Liver (tissue), 9 donors: Measurements from ENCODE around the gene ISCU. TPM values are rescaled to one million over a fixed set of nuclear protein-coding genes. Genes with fewer than 3 reads are reported as not detected.

ENCODE experiments used
- DNase-seq: peaks from one replicate; pipeline ENCODE4 v3.0.0-alpha.2; 2017; ENCODE audit warnings: low spot score
- H3K27ac ChIP-seq, 2 donors: one replicate each; pipeline ENCODE4 v1.7.0; 2013; ENCODE audit warnings: inconsistent platforms in 2 of 2, low read length in 2 of 2, control low read depth in 1 of 2, low read depth in 1 of 2, mild to moderate bottlenecking in 1 of 2
- H3K27me3 ChIP-seq, 4 donors: one replicate each; pipeline versions ENCODE4 v1.6.1 to v1.7.0; 2013; ENCODE audit warnings: low read length in 3 of 4, inconsistent platforms in 1 of 4, mild to moderate bottlenecking in 1 of 4, moderate library complexity in 1 of 4; ENCODE audit not compliant: control insufficient read depth in 4 of 4, insufficient read depth in 4 of 4
- H3K36me3 ChIP-seq, 4 donors: one replicate each; pipeline versions ENCODE4 v1.6.1 to v1.7.0; 2013; ENCODE audit warnings: low read length in 3 of 4, mild to moderate bottlenecking in 3 of 4, low read depth in 1 of 4, moderate library complexity in 1 of 4; ENCODE audit not compliant: control insufficient read depth in 4 of 4, insufficient read depth in 3 of 4
- H3K4me1 ChIP-seq, 4 donors: one replicate each; pipeline versions ENCODE4 v1.6.1 to v1.7.0; 2013; ENCODE audit warnings: low read length in 3 of 4, mild to moderate bottlenecking in 3 of 4, moderate library complexity in 1 of 4; ENCODE audit not compliant: control insufficient read depth in 4 of 4, insufficient read depth in 4 of 4
- H3K4me3 ChIP-seq, 3 donors: one replicate each; pipeline versions ENCODE4 v1.6.1 to v1.7.0; 2013; ENCODE audit warnings: low read length in 3 of 3, control low read depth in 1 of 3, low read depth in 1 of 3, mild to moderate bottlenecking in 1 of 3
- H3K9ac ChIP-seq, 2 donors: one replicate each; pipeline ENCODE4 v1.7.0; 2013; ENCODE audit warnings: low read length in 2 of 2, mild to moderate bottlenecking in 2 of 2, moderate library complexity in 2 of 2, control low read depth in 1 of 2, low read depth in 1 of 2
- H3K9me3 ChIP-seq, 4 donors: one replicate each; pipeline versions ENCODE4 v1.6.1 to v1.7.0; 2013; ENCODE audit warnings: low read length in 3 of 4; ENCODE audit not compliant: control insufficient read depth in 4 of 4
- EGR1 ChIP-seq, 2 donors: IDR thresholded peaks; 2 replicates each; pipeline ENCODE4 v1.6.1; 2016 to 2018; ENCODE audit warnings: antibody characterized with exemption in 2 of 2, low read depth in 2 of 2
- FOXA2 ChIP-seq: IDR thresholded peaks from 2 replicates; pipeline ENCODE4 v1.6.1; 2016; ENCODE audit warnings: antibody characterized with exemption
- GABPA ChIP-seq, 2 donors: IDR thresholded peaks in 1 of 2; conservative IDR thresholded peaks in 1 of 2; 2 replicates each; pipeline ENCODE4 v1.6.1; 2016; ENCODE audit warnings: antibody characterized with exemption in 2 of 2, mild to moderate bottlenecking in 1 of 2, moderate library complexity in 1 of 2
- HNF4A ChIP-seq, 2 donors: conservative IDR thresholded peaks; 2 replicates each; pipeline ENCODE4 v1.6.1; 2016; ENCODE audit warnings: antibody characterized with exemption in 2 of 2, mild to moderate bottlenecking in 2 of 2
- HNF4G ChIP-seq: IDR thresholded peaks from 2 replicates; pipeline ENCODE4 v1.6.1; 2016; ENCODE audit warnings: antibody characterized with exemption
- JUND ChIP-seq, 2 donors: IDR thresholded peaks; 2 replicates each; pipeline ENCODE4 v1.6.1; 2016; ENCODE audit warnings: antibody characterized with exemption in 2 of 2
- NR2F2 ChIP-seq: IDR thresholded peaks from 2 replicates; pipeline ENCODE4 v1.6.1; 2016; ENCODE audit warnings: antibody characterized with exemption
- RXRA ChIP-seq, 2 donors: IDR thresholded peaks; 2 replicates each; pipeline ENCODE4 v1.6.1; 2017 to 2018; ENCODE audit warnings: antibody characterized with exemption in 2 of 2, mild to moderate bottlenecking in 1 of 2
- SP1 ChIP-seq: IDR thresholded peaks from 2 replicates; pipeline ENCODE4 v1.6.1; 2018; ENCODE audit warnings: antibody characterized with exemption, mild to moderate bottlenecking
- TAF1 ChIP-seq: conservative IDR thresholded peaks from 2 replicates; pipeline ENCODE4 v1.6.1; 2016; ENCODE audit warnings: antibody characterized with exemption, mild to moderate bottlenecking
- YY1 ChIP-seq: IDR thresholded peaks from 2 replicates; pipeline ENCODE4 v1.6.1; 2016; ENCODE audit warnings: antibody characterized with exemption, mild to moderate bottlenecking
- WGBS: extraction: QIAGEN DNeasy Blood & Tissue Kit; methylation state at CpG from one replicate; pipeline ENCODE4 v1.1.7; 2013; 5-methylcytosine and 5-hydroxymethylcytosine counted together
- polyA plus RNA-seq, 2 donors: library from polyadenylated mRNA; stranded (reverse) in 1 of 2; unstranded in 1 of 2; fragments of 200-250 nt in 1 of 2; fragments of >200 nt in 1 of 2; fragmentation: Nextera tagmentation in 1 of 2; extraction: Ambion mirVana in 1 of 2; gene quantifications; one replicate each; pipeline versions ENCODE4 v1.2.1 to v1.2.3, GENCODE V29; 2013 to 2015
- total RNA-seq, 2 donors: library from RNA; depleted of rRNA; stranded (reverse); fragments of >200 nt; gene quantifications; one replicate each; pipeline ENCODE4 v1.2.3, GENCODE V29; 2014
- TF ChIP-seq, protein P1 (sequence below): IDR thresholded peaks from 2 replicates; pipeline ENCODE4 v1.6.1; 2016; ENCODE audit warnings: antibody characterized with exemption
- TF ChIP-seq, protein P2 (sequence below): IDR thresholded peaks from 2 replicates; pipeline ENCODE4 v1.6.1; 2016; ENCODE audit warnings: antibody characterized with exemption
- TF ChIP-seq, protein P3 (sequence below): IDR thresholded peaks from 2 replicates; pipeline ENCODE4 v1.6.1; 2016; ENCODE audit warnings: antibody characterized with exemption
- TF ChIP-seq, protein P4 (sequence below): fragments of 150-350 bp; IDR thresholded peaks from 2 replicates; pipeline ENCODE4 v1.5.1; 2017; ENCODE audit warnings: improper control_type of control experiment, low read depth, low read length; ENCODE audit not compliant: missing input control
- TF ChIP-seq, protein P5 (sequence below): IDR thresholded peaks from 2 replicates; pipeline ENCODE4 v1.6.1; 2016; ENCODE audit warnings: antibody characterized with exemption, mild to moderate bottlenecking
- donor health status: healthy.
- donor health status: healthy.
- donor health status: healthy.
- donor health status: healthy.
- donor health status: healthy.

Gene ISCU
- total and polyA plus RNA-seq, 4 donors = 42.3 to 85.9 (median 63.8) TPM

DNA sequence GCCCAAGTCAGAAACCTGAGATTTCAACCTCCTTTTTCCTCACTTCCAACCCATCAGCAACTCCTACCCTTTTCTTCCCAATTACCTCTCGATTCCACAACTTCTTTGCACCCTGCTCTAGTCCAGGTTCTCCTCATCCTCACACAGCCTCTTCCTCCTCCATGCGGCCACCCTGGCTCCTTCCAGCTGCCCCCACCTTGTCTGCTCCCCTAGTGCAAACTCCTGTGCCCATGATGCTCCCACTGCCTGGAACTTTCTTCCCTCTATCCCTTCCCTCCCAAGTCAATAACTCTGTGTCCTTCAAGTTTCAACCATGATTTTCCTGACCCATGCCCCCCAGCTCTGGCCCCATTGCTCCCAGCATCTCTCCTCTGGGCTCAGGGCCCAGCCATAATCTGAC is 54.0 kb downstream of the ISCU start:
- H3K9ac ChIP-seq = no peak overlapping the region
- H3K27me3 ChIP-seq = no peaks in the 10 kb centered on the region
- no peak overlapping the region for H3K4me3 ChIP-seq
- TF ChIP-seq, protein P1, sequence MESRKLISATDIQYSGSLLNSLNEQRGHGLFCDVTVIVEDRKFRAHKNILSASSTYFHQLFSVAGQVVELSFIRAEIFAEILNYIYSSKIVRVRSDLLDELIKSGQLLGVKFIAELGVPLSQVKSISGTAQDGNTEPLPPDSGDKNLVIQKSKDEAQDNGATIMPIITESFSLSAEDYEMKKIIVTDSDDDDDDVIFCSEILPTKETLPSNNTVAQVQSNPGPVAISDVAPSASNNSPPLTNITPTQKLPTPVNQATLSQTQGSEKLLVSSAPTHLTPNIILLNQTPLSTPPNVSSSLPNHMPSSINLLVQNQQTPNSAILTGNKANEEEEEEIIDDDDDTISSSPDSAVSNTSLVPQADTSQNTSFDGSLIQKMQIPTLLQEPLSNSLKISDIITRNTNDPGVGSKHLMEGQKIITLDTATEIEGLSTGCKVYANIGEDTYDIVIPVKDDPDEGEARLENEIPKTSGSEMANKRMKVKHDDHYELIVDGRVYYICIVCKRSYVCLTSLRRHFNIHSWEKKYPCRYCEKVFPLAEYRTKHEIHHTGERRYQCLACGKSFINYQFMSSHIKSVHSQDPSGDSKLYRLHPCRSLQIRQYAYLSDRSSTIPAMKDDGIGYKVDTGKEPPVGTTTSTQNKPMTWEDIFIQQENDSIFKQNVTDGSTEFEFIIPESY = no peak
- TF ChIP-seq SP1 (no peak), YY1 (no peak), EGR1 (IDR thresholded peaks at IDR 0.05; ENCODE audit: low read depth in 2 of 2) (no peak), HNF4A (conservative IDR thresholded peaks at IDR 0.05) (no peak), RXRA (IDR thresholded peaks at IDR 0.05) (no peak)
- TF ChIP-seq, protein P2, sequence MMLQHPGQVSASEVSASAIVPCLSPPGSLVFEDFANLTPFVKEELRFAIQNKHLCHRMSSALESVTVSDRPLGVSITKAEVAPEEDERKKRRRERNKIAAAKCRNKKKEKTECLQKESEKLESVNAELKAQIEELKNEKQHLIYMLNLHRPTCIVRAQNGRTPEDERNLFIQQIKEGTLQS = no peak
- TF ChIP-seq, protein P3, sequence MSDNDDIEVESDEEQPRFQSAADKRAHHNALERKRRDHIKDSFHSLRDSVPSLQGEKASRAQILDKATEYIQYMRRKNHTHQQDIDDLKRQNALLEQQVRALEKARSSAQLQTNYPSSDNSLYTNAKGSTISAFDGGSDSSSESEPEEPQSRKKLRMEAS = no peak
- TF ChIP-seq, protein P4, sequence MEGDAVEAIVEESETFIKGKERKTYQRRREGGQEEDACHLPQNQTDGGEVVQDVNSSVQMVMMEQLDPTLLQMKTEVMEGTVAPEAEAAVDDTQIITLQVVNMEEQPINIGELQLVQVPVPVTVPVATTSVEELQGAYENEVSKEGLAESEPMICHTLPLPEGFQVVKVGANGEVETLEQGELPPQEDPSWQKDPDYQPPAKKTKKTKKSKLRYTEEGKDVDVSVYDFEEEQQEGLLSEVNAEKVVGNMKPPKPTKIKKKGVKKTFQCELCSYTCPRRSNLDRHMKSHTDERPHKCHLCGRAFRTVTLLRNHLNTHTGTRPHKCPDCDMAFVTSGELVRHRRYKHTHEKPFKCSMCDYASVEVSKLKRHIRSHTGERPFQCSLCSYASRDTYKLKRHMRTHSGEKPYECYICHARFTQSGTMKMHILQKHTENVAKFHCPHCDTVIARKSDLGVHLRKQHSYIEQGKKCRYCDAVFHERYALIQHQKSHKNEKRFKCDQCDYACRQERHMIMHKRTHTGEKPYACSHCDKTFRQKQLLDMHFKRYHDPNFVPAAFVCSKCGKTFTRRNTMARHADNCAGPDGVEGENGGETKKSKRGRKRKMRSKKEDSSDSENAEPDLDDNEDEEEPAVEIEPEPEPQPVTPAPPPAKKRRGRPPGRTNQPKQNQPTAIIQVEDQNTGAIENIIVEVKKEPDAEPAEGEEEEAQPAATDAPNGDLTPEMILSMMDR = no peak
- H3K27ac ChIP-seq = no peak overlapping the region
- peaks cover 0 to 3% (median 0%) of the 10 kb centered on the region in 4 donors for H3K4me1 ChIP-seq
- H3K9me3 ChIP-seq = no peaks in the 10 kb centered on the region
- no peaks in the 10 kb centered on the region for H3K36me3 ChIP-seq
- WGBS = 93% methylated on average over 2 of the region's 2 CpGs
- no peak for DNase-seq

DNA sequence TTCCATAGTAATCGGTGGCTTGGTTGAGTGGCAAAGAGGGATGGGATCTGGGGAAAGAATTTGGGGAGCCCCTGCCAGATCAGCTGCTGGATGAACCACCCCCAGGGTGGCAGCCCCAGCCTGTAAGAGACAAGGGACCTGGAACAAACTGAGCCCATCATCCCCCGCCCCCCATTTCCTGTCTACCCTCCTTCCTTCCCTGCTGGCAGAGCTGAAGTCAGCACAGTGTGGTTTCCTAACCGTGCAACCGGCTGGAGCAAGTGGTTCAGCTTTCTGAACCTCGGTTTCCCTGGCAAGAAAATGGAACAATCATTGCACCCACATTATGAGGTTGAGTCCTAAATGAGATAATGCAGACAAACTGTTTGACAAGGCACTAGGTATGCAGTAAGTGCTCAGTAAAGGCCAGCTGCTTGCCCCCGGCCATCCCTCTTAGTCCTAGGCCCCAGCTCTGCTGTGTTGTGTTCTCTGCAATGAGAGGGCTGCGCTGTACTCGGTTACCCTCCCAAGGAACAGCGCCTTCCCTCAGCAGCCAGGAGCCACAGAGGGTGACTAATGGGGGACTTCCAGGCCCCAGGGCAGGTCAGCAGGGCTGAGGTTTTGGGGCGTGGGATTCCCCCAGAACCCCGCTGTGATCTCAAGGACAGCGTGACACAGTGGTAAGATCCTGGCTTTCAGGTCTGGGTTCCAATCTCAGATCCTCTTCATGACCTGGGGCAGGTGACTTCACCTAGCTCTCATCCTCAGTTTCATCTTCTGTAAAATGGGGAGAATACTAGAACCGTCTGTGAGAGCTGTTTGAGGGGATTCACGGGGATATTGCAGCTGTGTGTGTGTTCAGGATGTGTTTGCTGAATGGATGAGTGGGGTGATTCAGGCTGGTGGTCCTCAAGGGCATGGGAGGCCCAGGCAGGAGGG is 54.8 kb downstream of the ISCU start:
- Histone ChIP-seq H3K27me3 (no peaks in the 10 kb centered on the region), H3K27ac (no peak overlapping the region), H3K4me3 (no peak overlapping the region), H3K4me1 (peaks cover 0 to 3% (median 0%) of the 10 kb centered on the region in 4 donors), H3K9ac (no peak overlapping the region), H3K36me3 (no peaks in the 10 kb centered on the region), H3K9me3 (no peaks in the 10 kb centered on the region)
- 77% methylated on average over 14 of the region's 14 CpGs for WGBS
- DNase-seq = no peak
- no peak for TF ChIP-seq EGR1 (IDR thresholded peaks at IDR 0.05; ENCODE audit: low read depth in 2 of 2)
- TF ChIP-seq SP1 = no peak
- no peak for TF ChIP-seq YY1
- TF ChIP-seq, protein P4 = no peak
- TF ChIP-seq, protein P1 = no peak
- TF ChIP-seq HNF4G = no peak
- no peak for TF ChIP-seq TAF1
- TF ChIP-seq NR2F2 = no peak
- TF ChIP-seq, protein P3 = no peak
- TF ChIP-seq FOXA2 = no peak
- TF ChIP-seq, protein P2 = no peak
- no peak for TF ChIP-seq HNF4A (conservative IDR thresholded peaks at IDR 0.05)
- no peak for TF ChIP-seq JUND (IDR thresholded peaks at IDR 0.05)
- TF ChIP-seq, protein P5, sequence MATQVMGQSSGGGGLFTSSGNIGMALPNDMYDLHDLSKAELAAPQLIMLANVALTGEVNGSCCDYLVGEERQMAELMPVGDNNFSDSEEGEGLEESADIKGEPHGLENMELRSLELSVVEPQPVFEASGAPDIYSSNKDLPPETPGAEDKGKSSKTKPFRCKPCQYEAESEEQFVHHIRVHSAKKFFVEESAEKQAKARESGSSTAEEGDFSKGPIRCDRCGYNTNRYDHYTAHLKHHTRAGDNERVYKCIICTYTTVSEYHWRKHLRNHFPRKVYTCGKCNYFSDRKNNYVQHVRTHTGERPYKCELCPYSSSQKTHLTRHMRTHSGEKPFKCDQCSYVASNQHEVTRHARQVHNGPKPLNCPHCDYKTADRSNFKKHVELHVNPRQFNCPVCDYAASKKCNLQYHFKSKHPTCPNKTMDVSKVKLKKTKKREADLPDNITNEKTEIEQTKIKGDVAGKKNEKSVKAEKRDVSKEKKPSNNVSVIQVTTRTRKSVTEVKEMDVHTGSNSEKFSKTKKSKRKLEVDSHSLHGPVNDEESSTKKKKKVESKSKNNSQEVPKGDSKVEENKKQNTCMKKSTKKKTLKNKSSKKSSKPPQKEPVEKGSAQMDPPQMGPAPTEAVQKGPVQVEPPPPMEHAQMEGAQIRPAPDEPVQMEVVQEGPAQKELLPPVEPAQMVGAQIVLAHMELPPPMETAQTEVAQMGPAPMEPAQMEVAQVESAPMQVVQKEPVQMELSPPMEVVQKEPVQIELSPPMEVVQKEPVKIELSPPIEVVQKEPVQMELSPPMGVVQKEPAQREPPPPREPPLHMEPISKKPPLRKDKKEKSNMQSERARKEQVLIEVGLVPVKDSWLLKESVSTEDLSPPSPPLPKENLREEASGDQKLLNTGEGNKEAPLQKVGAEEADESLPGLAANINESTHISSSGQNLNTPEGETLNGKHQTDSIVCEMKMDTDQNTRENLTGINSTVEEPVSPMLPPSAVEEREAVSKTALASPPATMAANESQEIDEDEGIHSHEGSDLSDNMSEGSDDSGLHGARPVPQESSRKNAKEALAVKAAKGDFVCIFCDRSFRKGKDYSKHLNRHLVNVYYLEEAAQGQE = no peak
- TF ChIP-seq GABPA (IDR thresholded peaks at IDR 0.05 in 1 of 2, conservative IDR thresholded peaks at IDR 0.05 in 1 of 2) = no peak
